ENCODE results near the gene KY.

DNA sequence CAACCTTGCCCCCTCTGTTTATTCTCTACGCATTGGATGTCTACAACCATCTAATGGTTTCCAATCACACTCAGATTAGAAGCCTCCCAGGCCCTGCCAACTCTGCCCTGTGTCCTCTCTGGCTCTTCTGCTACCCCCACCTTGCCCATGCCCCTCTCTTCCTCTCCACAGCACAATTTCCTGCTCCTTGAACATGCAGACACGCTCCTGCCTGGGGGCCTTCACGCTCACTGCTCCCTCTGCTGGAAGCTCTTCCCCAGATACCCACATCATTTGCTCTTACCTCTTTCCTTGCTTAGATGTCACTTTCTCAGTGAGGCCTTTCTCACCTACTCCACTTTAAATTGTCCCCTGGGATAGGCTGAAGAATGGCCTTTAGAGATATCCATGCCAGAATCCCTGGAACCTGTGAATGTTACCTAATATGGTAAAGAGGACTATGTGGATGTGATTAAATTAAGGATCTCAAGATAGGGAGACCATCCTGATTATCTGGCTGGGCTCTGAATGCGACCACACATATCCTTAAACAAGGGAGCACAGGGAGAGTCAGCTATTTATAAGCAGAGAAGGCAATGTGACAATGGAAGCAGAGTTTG is 9.9 kb downstream of the KY start:
- TF ChIP-seq JUN (IDR thresholded peaks at IDR 0.05; ENCODE audit: low read depth, low read length) (no peak), CBX5 (IDR thresholded peaks at IDR 0.05; ENCODE audit: low read depth, low read length) (no peak), SIN3A (conservative IDR thresholded peaks at IDR 0.05 in 1 of 2, IDR thresholded peaks at IDR 0.05 in 1 of 2; ENCODE audit: low read depth in 1 of 2, low read length in 2 of 2) (no peak), SP1 (IDR thresholded peaks at IDR 0.05; ENCODE audit: low read depth, low read length) (no peak), TEAD4 (IDR thresholded peaks at IDR 0.05; ENCODE audit: low read depth, low read length) (no peak), EZH2 (IDR thresholded peaks at IDR 0.05; ENCODE audit: low read depth, low read length, severe bottlenecking) (no peak), POLR2AphosphoS5 (IDR thresholded peaks at IDR 0.05; ENCODE audit: low read depth, low read length) (no peak), BACH1 (IDR thresholded peaks at IDR 0.05; ENCODE audit: low read length) (no peak), SUZ12 (IDR thresholded peaks at IDR 0.05; ENCODE audit: low read length) (no peak), RAD21 (IDR thresholded peaks at IDR 0.05 in 1 of 2, conservative IDR thresholded peaks at IDR 0.05 in 1 of 2; ENCODE audit: low read depth in 2 of 2, low read length in 2 of 2) (peak; percentile 53 to 62), TCF12 (IDR thresholded peaks at IDR 0.05; ENCODE audit: low read depth, low read length) (no peak), SRF (IDR thresholded peaks at IDR 0.05; ENCODE audit: low read depth, low read length) (no peak)
- TF ChIP-seq, protein P1, sequence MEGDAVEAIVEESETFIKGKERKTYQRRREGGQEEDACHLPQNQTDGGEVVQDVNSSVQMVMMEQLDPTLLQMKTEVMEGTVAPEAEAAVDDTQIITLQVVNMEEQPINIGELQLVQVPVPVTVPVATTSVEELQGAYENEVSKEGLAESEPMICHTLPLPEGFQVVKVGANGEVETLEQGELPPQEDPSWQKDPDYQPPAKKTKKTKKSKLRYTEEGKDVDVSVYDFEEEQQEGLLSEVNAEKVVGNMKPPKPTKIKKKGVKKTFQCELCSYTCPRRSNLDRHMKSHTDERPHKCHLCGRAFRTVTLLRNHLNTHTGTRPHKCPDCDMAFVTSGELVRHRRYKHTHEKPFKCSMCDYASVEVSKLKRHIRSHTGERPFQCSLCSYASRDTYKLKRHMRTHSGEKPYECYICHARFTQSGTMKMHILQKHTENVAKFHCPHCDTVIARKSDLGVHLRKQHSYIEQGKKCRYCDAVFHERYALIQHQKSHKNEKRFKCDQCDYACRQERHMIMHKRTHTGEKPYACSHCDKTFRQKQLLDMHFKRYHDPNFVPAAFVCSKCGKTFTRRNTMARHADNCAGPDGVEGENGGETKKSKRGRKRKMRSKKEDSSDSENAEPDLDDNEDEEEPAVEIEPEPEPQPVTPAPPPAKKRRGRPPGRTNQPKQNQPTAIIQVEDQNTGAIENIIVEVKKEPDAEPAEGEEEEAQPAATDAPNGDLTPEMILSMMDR (IDR thresholded peaks at IDR 0.05; ENCODE audit: control extremely low read depth in 1 of 3, insufficient read depth in 1 of 3, low read depth in 1 of 3, low read length in 3 of 3) = peak; percentile 73 to 77 (median 73)

All from H1 (cell line).